ENCODE data around the gene MPPED1. TPM values are rescaled to one million over a fixed set of nuclear protein-coding genes. Genes with fewer than 3 reads are reported as not detected.
A peak's percentile ranks its signal among the peaks of the same experiment; 100 is the strongest.

The MPPED1 gene
- total RNA-seq, 4 donors from 2014 or later, result 0.23 to 0.99 (median 0.80) TPM; not detected in 1

DNA sequence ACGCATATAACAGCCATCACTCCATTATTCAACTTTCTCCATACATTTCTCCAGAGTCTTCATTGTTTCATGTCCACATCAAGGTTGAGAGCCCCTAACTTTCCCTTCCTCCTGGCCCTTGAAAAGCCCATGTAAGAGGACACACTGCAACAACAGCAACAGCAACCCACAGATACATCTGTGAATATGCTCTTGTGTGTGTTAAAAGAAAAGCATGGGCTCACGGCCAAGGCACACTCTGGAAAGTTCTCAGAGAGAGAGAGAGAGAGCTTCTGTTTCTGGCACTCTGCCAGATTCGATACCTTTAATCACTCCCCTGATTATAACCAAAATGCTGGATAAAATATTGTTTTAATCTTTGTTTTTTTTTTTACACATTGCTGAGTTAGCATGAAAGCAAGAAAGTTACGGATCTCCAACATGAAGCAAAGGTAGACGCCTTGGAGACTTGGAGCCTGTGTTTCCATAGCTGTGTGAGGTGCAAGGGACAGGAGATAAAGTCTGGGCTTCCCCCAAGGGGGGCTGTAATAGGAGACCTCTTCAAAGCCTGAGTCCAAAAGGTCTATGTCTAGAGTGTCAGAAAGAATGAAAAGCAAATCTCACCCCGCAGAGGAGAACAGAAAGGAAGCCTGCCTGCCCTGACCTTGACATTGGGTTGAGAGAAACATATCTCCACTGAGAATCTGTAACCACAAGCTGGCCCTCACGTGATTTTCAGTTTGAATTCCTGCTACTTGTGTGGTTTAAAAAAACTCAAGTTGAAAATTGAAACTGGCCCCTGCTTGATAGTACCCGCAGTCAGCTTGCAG lies 33.7 kb upstream of the MPPED1 start:
- Histone ChIP-seq H3K4me1 (no peaks in the 10 kb centered on the region), H3K9me3 (no peaks in the 10 kb centered on the region), H3K4me3 (no peak overlapping the region), H3K27me3 (peaks cover 45% of the 10 kb centered on the region), H3K27ac (no peak overlapping the region), H3K36me3 (no peaks in the 10 kb centered on the region)
- DNase-seq (ENCODE audit: low spot score in 2 of 2), result peak in 1 of 2 donors; percentile 40
- TF ChIP-seq POLR2AphosphoS5 (IDR thresholded peaks at IDR 0.05) (no peak), POLR2A (IDR thresholded peaks at IDR 0.05) (no peak), EP300 (IDR thresholded peaks at IDR 0.05) (no peak)
- TF ChIP-seq, protein P1, sequence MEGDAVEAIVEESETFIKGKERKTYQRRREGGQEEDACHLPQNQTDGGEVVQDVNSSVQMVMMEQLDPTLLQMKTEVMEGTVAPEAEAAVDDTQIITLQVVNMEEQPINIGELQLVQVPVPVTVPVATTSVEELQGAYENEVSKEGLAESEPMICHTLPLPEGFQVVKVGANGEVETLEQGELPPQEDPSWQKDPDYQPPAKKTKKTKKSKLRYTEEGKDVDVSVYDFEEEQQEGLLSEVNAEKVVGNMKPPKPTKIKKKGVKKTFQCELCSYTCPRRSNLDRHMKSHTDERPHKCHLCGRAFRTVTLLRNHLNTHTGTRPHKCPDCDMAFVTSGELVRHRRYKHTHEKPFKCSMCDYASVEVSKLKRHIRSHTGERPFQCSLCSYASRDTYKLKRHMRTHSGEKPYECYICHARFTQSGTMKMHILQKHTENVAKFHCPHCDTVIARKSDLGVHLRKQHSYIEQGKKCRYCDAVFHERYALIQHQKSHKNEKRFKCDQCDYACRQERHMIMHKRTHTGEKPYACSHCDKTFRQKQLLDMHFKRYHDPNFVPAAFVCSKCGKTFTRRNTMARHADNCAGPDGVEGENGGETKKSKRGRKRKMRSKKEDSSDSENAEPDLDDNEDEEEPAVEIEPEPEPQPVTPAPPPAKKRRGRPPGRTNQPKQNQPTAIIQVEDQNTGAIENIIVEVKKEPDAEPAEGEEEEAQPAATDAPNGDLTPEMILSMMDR (IDR thresholded peaks at IDR 0.05), result no peak
- 38% methylated on average over 8 of the region's 8 CpGs for WGBS

DNA sequence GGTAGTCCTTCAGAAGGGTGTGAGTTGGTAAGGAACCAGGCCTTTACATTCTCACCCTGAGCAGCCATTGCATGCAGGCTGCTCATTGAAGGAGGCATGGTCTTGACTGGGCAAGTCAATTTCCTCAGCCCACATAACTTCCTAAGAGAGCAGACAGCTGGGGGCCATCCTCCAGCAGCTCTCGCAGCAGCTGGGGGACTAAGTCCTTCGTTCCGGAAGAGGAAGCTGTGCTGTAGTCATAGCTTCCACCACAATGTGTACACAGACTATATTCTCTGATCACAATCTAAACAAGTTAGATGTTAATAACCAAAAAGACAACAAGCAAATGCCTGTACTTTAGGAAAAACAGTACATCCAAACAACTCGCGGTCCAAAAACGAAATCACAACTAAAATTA lies 30.1 kb upstream of the MPPED1 start:
- Histone ChIP-seq H3K4me1 (peaks cover 7% of the 10 kb centered on the region), H3K36me3 (no peaks in the 10 kb centered on the region), H3K4me3 (no peak overlapping the region), H3K9me3 (no peaks in the 10 kb centered on the region), H3K27ac (no peak overlapping the region), H3K27me3 (peaks cover 34% of the 10 kb centered on the region)
- peak in 1 of 2 donors; percentile 14 for DNase-seq (ENCODE audit: low spot score in 2 of 2)
- 79% methylated on average over 6 of the region's 6 CpGs for WGBS
- TF ChIP-seq POLR2A (IDR thresholded peaks at IDR 0.05), result no peak
- no peak for TF ChIP-seq EP300 (IDR thresholded peaks at IDR 0.05)
- TF ChIP-seq, protein P1 (IDR thresholded peaks at IDR 0.05), result no peak
- no peak for TF ChIP-seq POLR2AphosphoS5 (IDR thresholded peaks at IDR 0.05)

DNA sequence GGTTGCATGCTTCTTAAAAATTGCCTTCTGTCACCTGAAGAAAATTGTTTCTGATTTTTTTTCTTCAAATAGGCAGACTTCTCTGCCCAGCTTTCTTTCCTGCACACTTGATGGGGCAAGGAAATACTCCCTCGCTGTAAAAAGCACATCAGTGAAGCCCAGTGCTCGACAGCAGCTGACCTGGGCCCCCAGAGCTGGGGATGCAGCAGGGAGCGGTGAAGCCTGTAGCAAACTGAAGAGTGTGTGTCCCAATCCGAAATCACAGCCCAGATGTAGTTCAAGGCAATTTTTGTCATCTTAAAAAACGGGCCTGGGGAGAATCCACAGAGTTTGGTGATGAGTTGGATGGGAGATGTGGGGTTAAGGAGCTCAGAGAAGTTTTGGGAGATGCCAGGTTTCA lies 27.0 kb upstream of the MPPED1 start:
- no peak for DNase-seq (ENCODE audit: low spot score in 2 of 2)
- Histone ChIP-seq H3K27ac (no peak overlapping the region), H3K4me3 (no peak overlapping the region), H3K4me1 (peaks cover 7% of the 10 kb centered on the region), H3K36me3 (no peaks in the 10 kb centered on the region), H3K9me3 (no peaks in the 10 kb centered on the region), H3K27me3 (peaks cover 43% of the 10 kb centered on the region)
- TF ChIP-seq EP300 (IDR thresholded peaks at IDR 0.05), result no peak
- TF ChIP-seq POLR2AphosphoS5 (IDR thresholded peaks at IDR 0.05), result no peak
- TF ChIP-seq POLR2A (IDR thresholded peaks at IDR 0.05), result no peak
- TF ChIP-seq, protein P1 (IDR thresholded peaks at IDR 0.05), result no peak
- WGBS, result 57% methylated on average over 5 of the region's 5 CpGs

DNA sequence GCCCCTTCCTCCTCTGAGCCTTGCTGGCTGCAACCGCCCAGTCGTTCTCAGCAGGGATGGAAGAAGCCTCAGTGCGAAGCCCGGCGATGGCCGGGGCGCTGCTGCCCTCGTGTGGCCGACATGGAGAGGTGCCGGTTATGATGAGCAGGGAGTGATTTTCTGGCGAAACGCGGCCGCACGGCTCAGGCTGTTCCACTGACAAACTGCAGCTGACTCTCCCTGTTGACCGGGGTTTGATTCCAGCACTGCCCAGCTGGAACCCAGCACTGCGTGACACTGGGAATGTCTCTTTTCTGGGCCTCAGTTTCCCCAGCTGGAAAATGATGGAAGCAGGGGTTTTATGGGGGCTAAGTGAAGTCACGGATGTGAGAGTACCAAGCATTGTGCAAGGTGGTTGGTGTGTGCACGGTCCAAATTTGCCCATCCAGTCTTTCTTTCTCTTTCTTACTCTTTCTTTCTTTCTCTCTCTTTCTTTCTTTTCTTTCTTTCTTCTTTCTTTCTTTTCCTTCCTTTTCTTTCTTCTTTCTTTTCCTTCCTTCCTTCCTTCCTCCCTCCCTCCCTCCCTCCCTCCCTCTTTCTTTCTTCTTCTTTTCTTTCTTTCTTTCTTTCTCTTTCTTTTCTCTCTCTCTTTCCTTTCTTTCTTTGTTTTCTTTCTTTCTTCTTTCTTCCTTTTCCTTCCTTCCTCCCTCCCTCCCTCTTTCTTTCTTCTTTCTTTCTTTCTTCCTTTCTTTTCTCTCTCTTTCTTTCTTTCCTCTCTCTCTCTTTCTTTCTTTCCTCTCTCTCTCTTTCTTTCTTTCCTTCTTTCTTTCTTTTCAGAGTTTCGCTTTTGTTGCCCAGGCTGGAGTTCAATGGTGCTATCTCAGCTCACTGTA lies 25.8 kb upstream of the MPPED1 start:
- no peaks in the 10 kb centered on the region for H3K9me3 ChIP-seq
- DNase-seq (ENCODE audit: low spot score in 2 of 2), result no peak
- peaks cover 40% of the 10 kb centered on the region for H3K27me3 ChIP-seq
- no peak overlapping the region for H3K4me3 ChIP-seq
- H3K36me3 ChIP-seq, result no peaks in the 10 kb centered on the region
- H3K27ac ChIP-seq, result no peak overlapping the region
- WGBS, result 17% methylated on average over 10 of the region's 20 CpGs
- H3K4me1 ChIP-seq, result peaks cover 7% of the 10 kb centered on the region
- TF ChIP-seq, protein P1 (IDR thresholded peaks at IDR 0.05), result peak; percentile 72 to 90
- no peak for TF ChIP-seq POLR2AphosphoS5 (IDR thresholded peaks at IDR 0.05)
- no peak for TF ChIP-seq POLR2A (IDR thresholded peaks at IDR 0.05)
- TF ChIP-seq EP300 (IDR thresholded peaks at IDR 0.05), result no peak

DNA sequence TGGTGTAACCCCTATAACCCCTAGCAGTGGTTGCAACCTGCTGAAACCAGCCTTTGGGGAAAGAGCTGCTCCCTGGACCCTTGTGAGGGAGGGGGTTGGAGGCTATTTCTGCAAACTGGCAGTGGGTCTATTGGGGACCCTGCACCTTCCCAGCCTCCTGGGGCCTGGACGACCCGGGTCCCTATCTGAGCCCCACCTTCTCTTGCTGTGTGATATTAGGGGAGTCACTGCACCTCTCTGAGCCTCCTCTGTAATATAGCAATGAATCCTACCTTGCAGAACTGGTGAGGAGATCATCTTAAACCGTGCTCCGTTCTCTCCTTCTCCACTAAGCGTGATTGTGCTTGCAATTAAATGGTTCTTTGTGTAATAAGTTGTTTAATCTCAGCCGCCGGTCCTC lies 24.0 kb upstream of the MPPED1 start:
- 58% methylated on average over 7 of the region's 7 CpGs for WGBS
- no peak overlapping the region for H3K4me3 ChIP-seq
- H3K36me3 ChIP-seq, result no peaks in the 10 kb centered on the region
- H3K27ac ChIP-seq, result no peak overlapping the region
- TF ChIP-seq POLR2AphosphoS5 (IDR thresholded peaks at IDR 0.05) (no peak), POLR2A (IDR thresholded peaks at IDR 0.05) (no peak), EP300 (IDR thresholded peaks at IDR 0.05) (no peak)
- TF ChIP-seq, protein P1 (IDR thresholded peaks at IDR 0.05), result no peak
- H3K9me3 ChIP-seq, result no peaks in the 10 kb centered on the region
- peaks cover 7% of the 10 kb centered on the region for H3K4me1 ChIP-seq
- H3K27me3 ChIP-seq, result peaks cover 37% of the 10 kb centered on the region
- DNase-seq (ENCODE audit: low spot score in 2 of 2), result no peak

Measured in suprapubic skin (tissue), 4 donors.